Fibroblast of lung (primary cell): ENCODE results near the gene SPEG. TPM values are rescaled to one million over a fixed set of nuclear protein-coding genes. Genes with fewer than 3 reads are reported as not detected.

Experiments
- DNase-seq, 2 donors: peaks; one replicate each; pipeline versions ENCODE4 v3.0.0 to v3.0.0-alpha.2; 2010; ENCODE audit warnings: low read depth in 2 of 2
- H2AFZ ChIP-seq: 2 replicates; pipeline ENCODE4 v1.5.1; 2012; ENCODE audit warnings: low read length, control low read depth, inconsistent platforms
- H3K27ac ChIP-seq: 2 replicates; pipeline ENCODE4 v1.5.1; 2011; ENCODE audit warnings: low read length, control low read depth; ENCODE audit not compliant: insufficient read depth
- H3K27me3 ChIP-seq: 2 replicates; pipeline ENCODE4 v1.5.1; 2011; ENCODE audit warnings: mild to moderate bottlenecking, low read length; ENCODE audit not compliant: control insufficient read depth, insufficient read depth
- H3K36me3 ChIP-seq: 2 replicates; pipeline ENCODE4 v1.5.1; 2011; ENCODE audit warnings: low read length; ENCODE audit not compliant: control insufficient read depth, insufficient read depth
- H3K4me1 ChIP-seq: 2 replicates; pipeline ENCODE4 v1.5.1; 2011; ENCODE audit warnings: low read length; ENCODE audit not compliant: control insufficient read depth, insufficient read depth; ENCODE audit errors: extremely low read depth
- H3K4me2 ChIP-seq: 2 replicates; pipeline ENCODE4 v1.5.1; 2011; ENCODE audit warnings: low read length, control low read depth; ENCODE audit not compliant: insufficient read depth; ENCODE audit errors: extremely low read depth
- H3K4me3 ChIP-seq, 4 experiments: fragments of 200-600 bp in 1 of 4; sonication (generic) in 1 of 4; replicated peaks in 1 of 4; 2 replicates each; pipeline ENCODE4 v1.5.1; 2011 to 2016; ENCODE audit warnings: low read length in 4 of 4, low read depth in 3 of 4, mild to moderate bottlenecking in 3 of 4, control low read depth in 2 of 4, inconsistent platforms in 1 of 4, mixed read lengths in 1 of 4; ENCODE audit not compliant: insufficient read depth in 1 of 4; ENCODE audit errors: control extremely low read depth in 1 of 4
- H3K79me2 ChIP-seq: 2 replicates; pipeline ENCODE4 v1.5.1; 2012; ENCODE audit warnings: mild to moderate bottlenecking, low read length, inconsistent platforms; ENCODE audit not compliant: control insufficient read depth, insufficient read depth
- H3K9ac ChIP-seq: 2 replicates; pipeline ENCODE4 v1.5.1; 2011; ENCODE audit warnings: mild to moderate bottlenecking, low read length, control low read depth; ENCODE audit not compliant: insufficient read depth
- H3K9me3 ChIP-seq: 2 replicates; pipeline ENCODE4 v1.5.1; 2012; ENCODE audit warnings: low read depth, low read length; ENCODE audit not compliant: control insufficient read depth, insufficient read depth
- H4K20me1 ChIP-seq: 2 replicates; pipeline ENCODE4 v1.5.1; 2011; ENCODE audit warnings: low read length; ENCODE audit not compliant: control insufficient read depth, insufficient read depth; ENCODE audit errors: extremely low read depth
- EZH2 ChIP-seq: IDR thresholded peaks from 2 replicates; pipeline ENCODE4 v1.5.1; 2012; ENCODE audit warnings: low read length, control low read depth, mild to moderate bottlenecking; ENCODE audit errors: missing control alignments
- polyA plus RNA-seq, 2 donors: library from polyadenylated mRNA; depleted of rRNA in 1 of 2; stranded (reverse) in 1 of 2; unstranded in 1 of 2; fragments of >200 nt; gene quantifications; 2 replicates each; pipeline ENCODE4 v1.2.1, GENCODE V29; 2011 to 2012; ENCODE audit warnings: missing spikeins in 1 of 2
- total RNA-seq: library from RNA; depleted of rRNA; stranded (reverse); fragments of >200 nt; gene quantifications from 2 replicates; pipeline ENCODE4 v1.2.1, GENCODE V29; 2014
- TF ChIP-seq, protein P1 (sequence below), 2 donors: IDR thresholded peaks in 1 of 2; conservative IDR thresholded peaks in 1 of 2; 1 replicate in 1 of 2; 2 replicates in 1 of 2; pipeline ENCODE4 v1.5.1; 2011 to 2012; ENCODE audit warnings: low read length in 2 of 2, control low read depth in 1 of 2, inconsistent platforms in 1 of 2, low read depth in 1 of 2, mild to moderate bottlenecking in 1 of 2

The SPEG gene
- total and polyA plus RNA-seq, 2 donors (not counting 1 experiment from before 2014, with no cell fraction given) = 9.5 to 20.1 TPM

DNA sequence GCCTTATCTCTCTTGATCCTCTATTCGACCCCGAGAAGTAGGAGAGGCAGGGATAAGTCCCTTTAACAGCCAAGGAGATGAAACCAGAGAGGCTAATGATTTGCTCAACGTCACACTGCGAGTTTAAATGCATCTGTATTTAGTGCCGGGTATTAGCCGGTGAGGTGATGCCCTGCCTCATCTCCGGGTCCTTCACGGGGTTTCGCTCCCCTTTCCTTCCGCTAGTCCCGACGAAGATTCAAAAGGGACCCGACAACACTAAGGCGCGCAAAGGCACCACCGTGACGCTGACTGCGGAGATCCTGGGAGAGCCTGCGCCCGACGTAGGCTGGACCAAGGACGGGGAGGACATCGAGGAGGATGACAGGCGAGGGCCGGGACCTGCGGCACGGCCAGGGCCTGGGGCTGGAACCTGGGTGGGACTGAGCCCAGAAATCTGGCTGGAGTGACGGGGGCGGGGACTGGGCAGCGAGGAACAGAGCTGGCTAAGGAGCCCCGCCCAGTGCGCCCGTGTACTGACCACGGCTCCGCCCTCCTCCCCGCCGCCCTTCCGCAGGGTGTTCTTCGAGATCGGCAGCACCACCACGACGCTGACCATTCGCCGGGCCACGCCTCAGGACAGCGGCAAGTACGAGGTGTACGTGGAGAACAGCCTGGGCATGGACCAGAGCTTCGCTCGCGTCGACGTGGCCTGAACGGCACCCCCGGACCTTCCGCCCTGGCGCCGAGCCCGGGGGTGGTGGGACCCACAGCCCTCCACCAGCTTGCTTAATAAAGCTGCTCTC is 63.0 kb downstream of the SPEG start:
- Histone ChIP-seq H3K27me3 (peaks cover 17% of the 10 kb centered on the region), H3K79me2 (peaks cover 6% of the 10 kb centered on the region), H2AFZ (peak overlapping the region; percentile 46), H3K9me3 (no peaks in the 10 kb centered on the region), H3K9ac (peak overlapping the region; percentile 58), H4K20me1 (no peaks in the 10 kb centered on the region), H3K4me2 (peak overlapping the region; percentile 92), H3K36me3 (peaks cover 4% of the 10 kb centered on the region), H3K4me3 (peak overlapping the region; percentile 53 to 90 (median 80)), H3K4me1 (peaks cover 9% of the 10 kb centered on the region), H3K27ac (peak overlapping the region; percentile 78)
- DNase-seq = peak; percentile 80 to 86
- no peak for TF ChIP-seq EZH2
- TF ChIP-seq, protein P1, sequence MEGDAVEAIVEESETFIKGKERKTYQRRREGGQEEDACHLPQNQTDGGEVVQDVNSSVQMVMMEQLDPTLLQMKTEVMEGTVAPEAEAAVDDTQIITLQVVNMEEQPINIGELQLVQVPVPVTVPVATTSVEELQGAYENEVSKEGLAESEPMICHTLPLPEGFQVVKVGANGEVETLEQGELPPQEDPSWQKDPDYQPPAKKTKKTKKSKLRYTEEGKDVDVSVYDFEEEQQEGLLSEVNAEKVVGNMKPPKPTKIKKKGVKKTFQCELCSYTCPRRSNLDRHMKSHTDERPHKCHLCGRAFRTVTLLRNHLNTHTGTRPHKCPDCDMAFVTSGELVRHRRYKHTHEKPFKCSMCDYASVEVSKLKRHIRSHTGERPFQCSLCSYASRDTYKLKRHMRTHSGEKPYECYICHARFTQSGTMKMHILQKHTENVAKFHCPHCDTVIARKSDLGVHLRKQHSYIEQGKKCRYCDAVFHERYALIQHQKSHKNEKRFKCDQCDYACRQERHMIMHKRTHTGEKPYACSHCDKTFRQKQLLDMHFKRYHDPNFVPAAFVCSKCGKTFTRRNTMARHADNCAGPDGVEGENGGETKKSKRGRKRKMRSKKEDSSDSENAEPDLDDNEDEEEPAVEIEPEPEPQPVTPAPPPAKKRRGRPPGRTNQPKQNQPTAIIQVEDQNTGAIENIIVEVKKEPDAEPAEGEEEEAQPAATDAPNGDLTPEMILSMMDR (conservative IDR thresholded peaks at IDR 0.05 in 1 of 2, IDR thresholded peaks at IDR 0.05 in 1 of 2; ENCODE audit: low read depth in 1 of 2, low read length in 2 of 2) = no peak

DNA sequence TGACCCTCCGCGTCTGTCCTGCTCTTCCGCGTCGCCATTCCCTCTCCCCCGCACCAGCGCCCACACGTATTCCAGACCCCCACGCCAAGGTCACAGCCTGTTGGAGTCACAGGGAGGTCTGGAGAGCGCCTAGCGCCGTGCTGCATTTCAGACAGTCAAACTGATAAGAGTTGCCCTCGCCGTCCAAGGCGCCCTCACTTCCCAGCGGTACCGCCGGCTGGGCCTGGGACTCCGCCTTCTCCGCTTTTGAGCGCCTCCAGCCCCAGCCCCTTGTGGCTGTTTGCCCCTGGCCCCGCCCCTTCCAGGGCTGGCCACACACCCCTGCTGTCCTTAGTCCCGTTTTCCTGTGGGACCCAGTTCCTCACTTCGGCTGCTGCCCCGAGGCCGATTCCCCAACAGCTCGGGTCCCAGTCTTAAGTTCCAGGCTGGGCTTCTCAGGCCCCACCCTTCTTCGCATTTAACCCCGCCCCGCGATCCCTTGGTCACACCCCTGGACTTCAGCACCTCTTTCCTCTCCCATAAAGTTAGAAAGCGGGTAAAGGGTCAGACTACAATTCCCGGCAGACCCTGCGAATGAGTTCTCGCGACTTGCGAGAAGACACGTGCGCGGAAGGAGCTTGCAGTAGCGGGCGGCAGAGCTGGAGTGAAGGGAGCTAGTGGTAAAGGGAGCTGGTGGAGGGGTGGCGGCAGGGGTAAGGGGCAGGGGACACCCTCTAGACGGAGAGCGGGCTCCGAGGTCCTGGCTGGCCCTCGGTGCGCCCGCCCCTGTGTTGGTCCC is 63.8 kb downstream of the SPEG start, which contains the start of gene GMPPA:
Gene GMPPA, plus strand, starts transcription at position 612 of the 778 bp plus-strand sequence. CDS start 1,085 bp downstream, outside the sequence.
- Histone ChIP-seq H3K9ac (peak within 1 kb of the TSS; percentile 69), H3K27ac (peak within 1 kb of the TSS; percentile 78), H3K4me1 (peaks cover 9% of the 10 kb centered on the region), H3K27me3 (peaks cover 17% of the 10 kb centered on the region), H4K20me1 (no peaks in the 10 kb centered on the region), H3K36me3 (peaks cover 4% of the 10 kb centered on the region), H3K4me2 (peak within 1 kb of the TSS; percentile 92), H2AFZ (peak within 1 kb of the TSS; percentile 46), H3K4me3 (peak within 1 kb of the TSS; percentile 53 to 90 (median 80)), H3K79me2 (peaks cover 6% of the 10 kb centered on the region), H3K9me3 (no peaks in the 10 kb centered on the region)
- peak; percentile 99 for DNase-seq
- no peak for TF ChIP-seq EZH2
- TF ChIP-seq, protein P1 (conservative IDR thresholded peaks at IDR 0.05 in 1 of 2, IDR thresholded peaks at IDR 0.05 in 1 of 2; ENCODE audit: low read depth in 1 of 2, low read length in 2 of 2) = no peak

DNA sequence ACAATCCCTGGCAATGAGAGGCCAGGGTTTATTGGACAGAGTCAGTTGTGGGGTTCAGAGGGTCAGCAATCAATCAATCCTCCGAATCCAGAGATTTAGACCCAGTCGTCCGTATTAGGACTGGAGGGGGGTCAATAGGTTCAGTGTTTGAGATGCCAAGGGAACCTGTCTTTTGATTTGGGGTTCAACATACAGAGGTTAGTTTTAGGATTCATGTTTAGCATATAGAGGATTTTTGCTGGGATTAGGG is 64.3 kb downstream of the SPEG start:
- peaks cover 4% of the 10 kb centered on the region for H3K36me3 ChIP-seq
- peaks cover 9% of the 10 kb centered on the region for H3K4me1 ChIP-seq
- H2AFZ ChIP-seq = peak overlapping the region; percentile 2
- peaks cover 17% of the 10 kb centered on the region for H3K27me3 ChIP-seq
- TF ChIP-seq, protein P1 (conservative IDR thresholded peaks at IDR 0.05 in 1 of 2, IDR thresholded peaks at IDR 0.05 in 1 of 2; ENCODE audit: low read depth in 1 of 2, low read length in 2 of 2) = no peak
- TF ChIP-seq EZH2 = no peak
- peak overlapping the region; percentile 89 for H3K4me2 ChIP-seq
- H3K9ac ChIP-seq = peak overlapping the region; percentile 69
- H3K4me3 ChIP-seq = peak overlapping the region; percentile 53 to 90 (median 80)
- no peak for DNase-seq
- peaks cover 6% of the 10 kb centered on the region for H3K79me2 ChIP-seq
- no peaks in the 10 kb centered on the region for H4K20me1 ChIP-seq
- H3K27ac ChIP-seq = peak overlapping the region; percentile 78
- no peaks in the 10 kb centered on the region for H3K9me3 ChIP-seq
